H9 (cell line): ENCODE data around the gene TRIM59. TPM values are rescaled to one million over a fixed set of nuclear protein-coding genes. Genes with fewer than 3 reads are reported as not detected.

ENCODE experiments used
- DNase-seq: peaks from one replicate; pipeline ENCODE4 v3.0.0-alpha.2; 2017
- H2AFZ ChIP-seq: one replicate; pipeline ENCODE4 v1.6.1; 2013; ENCODE audit warnings: mild to moderate bottlenecking, low read length, control low read depth, moderate library complexity
- H2AK5ac ChIP-seq: 2 replicates; pipeline ENCODE4 v1.6.1; 2013; ENCODE audit warnings: low read length, control low read depth, mixed read lengths; ENCODE audit not compliant: insufficient read length
- H2BK120ac ChIP-seq: one replicate; pipeline ENCODE4 v1.6.1; 2013; ENCODE audit warnings: low read depth, mild to moderate bottlenecking, low read length, control low read depth, inconsistent platforms; ENCODE audit not compliant: poor library complexity, severe bottlenecking
- H2BK12ac ChIP-seq: 2 replicates; pipeline ENCODE4 v1.6.1; 2013; ENCODE audit warnings: low read length, control low read depth, mixed read lengths, low read depth; ENCODE audit not compliant: insufficient read length
- H2BK15ac ChIP-seq: 2 replicates; pipeline ENCODE4 v1.6.1; 2013; ENCODE audit warnings: low read depth, low read length, control low read depth
- H2BK20ac ChIP-seq: one replicate; pipeline ENCODE4 v1.6.1; 2013; ENCODE audit warnings: low read depth, mild to moderate bottlenecking, low read length, control low read depth, inconsistent platforms; ENCODE audit not compliant: poor library complexity, severe bottlenecking
- H2BK5ac ChIP-seq: 2 replicates; pipeline ENCODE4 v1.6.1; 2013; ENCODE audit warnings: low read length, control low read depth, mixed read lengths; ENCODE audit not compliant: insufficient read length
- H3K14ac ChIP-seq: 2 replicates; pipeline ENCODE4 v1.6.1; 2013; ENCODE audit warnings: low read length, control low read depth; ENCODE audit not compliant: insufficient read depth
- H3K18ac ChIP-seq: 2 replicates; pipeline ENCODE4 v1.6.1; 2013; ENCODE audit warnings: low read depth, mild to moderate bottlenecking, mixed read lengths, low read length, control low read depth; ENCODE audit not compliant: insufficient read length
- H3K23ac ChIP-seq: 2 replicates; pipeline ENCODE4 v1.6.1; 2013; ENCODE audit warnings: low read length, control low read depth, mixed read lengths, low read depth; ENCODE audit not compliant: insufficient read length
- H3K23me2 ChIP-seq: 2 replicates; pipeline ENCODE4 v1.6.1; 2013; ENCODE audit warnings: low read depth, mild to moderate bottlenecking, mixed read lengths, low read length, control low read depth; ENCODE audit not compliant: insufficient read length, poor library complexity, severe bottlenecking
- H3K27ac ChIP-seq: 2 replicates; pipeline ENCODE4 v1.5.1; 2013; ENCODE audit warnings: low read length, control low read depth, mixed read lengths, low read depth; ENCODE audit not compliant: insufficient read length
- H3K27me3 ChIP-seq: 2 replicates; pipeline ENCODE4 v1.6.1; 2013; ENCODE audit warnings: low read length, control low read depth, inconsistent platforms; ENCODE audit not compliant: insufficient read depth
- H3K4ac ChIP-seq: 2 replicates; pipeline ENCODE4 v1.6.1; 2013; ENCODE audit warnings: low read depth, mild to moderate bottlenecking, control low read depth, inconsistent platforms, low read length, moderate library complexity
- H3K4me1 ChIP-seq: 2 replicates; pipeline ENCODE4 v1.6.1; 2013; ENCODE audit warnings: low read length, control low read depth, inconsistent platforms; ENCODE audit not compliant: insufficient read depth
- H3K4me2 ChIP-seq: 2 replicates; pipeline ENCODE4 v1.6.1; 2013; ENCODE audit warnings: low read length, control low read depth, mixed read lengths; ENCODE audit not compliant: insufficient read length, insufficient read depth
- H3K56ac ChIP-seq: 2 replicates; pipeline ENCODE4 v1.6.1; 2013; ENCODE audit warnings: low read depth, mild to moderate bottlenecking, mixed read lengths, low read length, control low read depth; ENCODE audit not compliant: insufficient read length
- H3K79me1 ChIP-seq: 2 replicates; pipeline ENCODE4 v1.6.1; 2013; ENCODE audit warnings: low read depth, mild to moderate bottlenecking, moderate library complexity, low read length, control low read depth, inconsistent platforms; ENCODE audit not compliant: insufficient read depth, poor library complexity, severe bottlenecking
- H3K79me2 ChIP-seq: 2 replicates; pipeline ENCODE4 v1.6.1; 2013; ENCODE audit warnings: low read length, control low read depth, inconsistent platforms; ENCODE audit not compliant: insufficient read depth
- H3K9ac ChIP-seq: 2 replicates; pipeline ENCODE4 v1.6.1; 2013; ENCODE audit warnings: low read length, control low read depth, mixed read lengths; ENCODE audit not compliant: insufficient read length; ENCODE audit errors: extremely low read depth
- H3K9me3 ChIP-seq: one replicate; pipeline ENCODE4 v1.6.1; 2013; ENCODE audit warnings: low read depth, low read length, inconsistent platforms; ENCODE audit not compliant: control insufficient read depth
- H3T11ph ChIP-seq: one replicate; pipeline ENCODE4 v1.6.1; 2013; ENCODE audit warnings: mild to moderate bottlenecking, low read length, control low read depth, inconsistent platforms
- H4K20me1 ChIP-seq: one replicate; pipeline ENCODE4 v1.6.1; 2013; ENCODE audit not compliant: control insufficient read depth, insufficient read length, insufficient read depth
- H4K5ac ChIP-seq: 2 replicates; pipeline ENCODE4 v1.6.1; 2013; ENCODE audit warnings: low read depth, mild to moderate bottlenecking, mixed read lengths, low read length, control low read depth; ENCODE audit not compliant: insufficient read length
- H4K8ac ChIP-seq: replicated peaks from 2 replicates; pipeline ENCODE4 v1.6.1; 2013; ENCODE audit warnings: low read length, control low read depth, mixed read lengths, low read depth; ENCODE audit not compliant: insufficient read length
- H4K91ac ChIP-seq: 2 replicates; pipeline ENCODE4 v1.6.1; 2013; ENCODE audit warnings: low read depth, mild to moderate bottlenecking, moderate library complexity, mixed read lengths, low read length, control low read depth; ENCODE audit not compliant: insufficient read length
- H3K27ac Mint-ChIP-seq, 3 experiments: 2 replicates in 2 of 3; 3 replicates in 1 of 3; pipeline ENCODE4 v1.8.0; 2020 to 2021; ENCODE audit warnings: mixed read lengths in 3 of 3, mild to moderate bottlenecking in 1 of 3, moderate library complexity in 1 of 3
- H3K27me3 Mint-ChIP-seq: 2 replicates; pipeline ENCODE4 v1.8.0; 2021; ENCODE audit warnings: low read depth, mild to moderate bottlenecking, moderate library complexity, mixed read lengths
- H3K36me3 Mint-ChIP-seq, 3 experiments: 2 replicates in 2 of 3; 3 replicates in 1 of 3; pipeline ENCODE4 v1.8.0; 2020 to 2021; ENCODE audit warnings: low read depth in 3 of 3, mixed read lengths in 3 of 3; ENCODE audit not compliant: insufficient read depth in 1 of 3
- H3K4me1 Mint-ChIP-seq, 2 experiments: 2 replicates each; pipeline ENCODE4 v1.8.0; 2020; ENCODE audit warnings: mixed read lengths in 2 of 2
- H3K4me3 Mint-ChIP-seq, 2 experiments: 2 replicates in 1 of 2; 3 replicates in 1 of 2; pipeline ENCODE4 v1.8.0; 2020 to 2021; ENCODE audit warnings: mild to moderate bottlenecking in 2 of 2, mixed read lengths in 2 of 2, moderate library complexity in 1 of 2
- H3K9me3 Mint-ChIP-seq, 2 experiments: 2 replicates in 1 of 2; 3 replicates in 1 of 2; pipeline ENCODE4 v1.8.0; 2020; ENCODE audit warnings: mild to moderate bottlenecking in 2 of 2, mixed read lengths in 2 of 2, moderate library complexity in 1 of 2
- WGBS: extraction: QIAGEN DNeasy Blood & Tissue Kit; methylation state at CpG from one replicate; pipeline ENCODE4 v1.1.7; 2013; ENCODE audit warnings: missing lambda C conversion rate, low lambda C conversion rate, mixed read lengths; ENCODE audit not compliant: insufficient read length; ENCODE audit errors: extremely low coverage; 5-methylcytosine and 5-hydroxymethylcytosine counted together
- total RNA-seq: library from RNA; stranded (reverse); gene quantifications from 2 replicates; pipeline ENCODE4 v1.2.1, GENCODE V29; 2021
- TF ChIP-seq, protein P1 (sequence below): fragments of 200-600 bp; sonication (generic); conservative IDR thresholded peaks from 3 replicates; pipeline ENCODE4 v1.8.0; 2021; ENCODE audit warnings: antibody characterized with exemption, mild to moderate bottlenecking

The TRIM59 gene
- total RNA-seq, 1 experiment from 2014 or later: 47.6 TPM

DNA sequence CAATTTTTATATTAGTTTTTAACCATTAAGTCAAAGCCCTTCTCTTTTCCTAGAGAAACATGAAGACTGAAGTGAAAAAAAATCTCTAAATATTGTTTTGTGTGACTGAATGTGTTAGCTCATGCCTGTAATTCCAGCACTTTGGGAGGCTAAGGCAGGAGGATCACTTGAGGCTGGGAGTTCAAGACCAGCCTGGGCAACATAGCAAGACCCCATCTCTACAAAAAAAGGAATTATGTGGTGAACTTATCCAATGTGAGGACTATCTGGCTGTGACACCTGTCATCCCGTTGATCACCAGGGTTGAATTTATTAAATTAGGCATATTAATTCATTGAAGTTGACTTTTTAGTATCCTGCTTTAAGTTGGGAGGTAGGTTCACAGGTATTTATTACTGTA is 37.1 kb downstream of the TRIM59 start:
- H2BK12ac ChIP-seq: no peak overlapping the region
- H3K27me3 ChIP-seq: no peaks in the 10 kb centered on the region
- no peaks in the 10 kb centered on the region for H3K4me1 ChIP-seq
- H3K18ac ChIP-seq: no peak overlapping the region
- no peak overlapping the region for H2BK15ac ChIP-seq
- H3K79me1 ChIP-seq: no peaks in the 10 kb centered on the region
- H3K9me3 ChIP-seq: no peaks in the 10 kb centered on the region
- no peaks in the 10 kb centered on the region for H3K23me2 ChIP-seq
- H3T11ph ChIP-seq: no peak overlapping the region
- no peak for DNase-seq
- no peak overlapping the region for H2BK120ac ChIP-seq
- H2BK5ac ChIP-seq: no peak overlapping the region
- no peak overlapping the region for H2AK5ac ChIP-seq
- Mint-ChIP-seq H3K4me3 (no peak overlapping the region), H3K9me3 (no peaks in the 10 kb centered on the region), H3K36me3 (peaks cover 32 to 78% (median 69%) of the 10 kb centered on the region in 3 experiments; a peak in 6 of 7 replicates), H3K27ac (no peak overlapping the region), H3K4me1 (no peaks in the 10 kb centered on the region; a peak in 1 of 4 replicates), H3K27me3 (no peaks in the 10 kb centered on the region)
- H2AFZ ChIP-seq: no peak overlapping the region
- no peak overlapping the region for H3K9ac ChIP-seq
- H4K5ac ChIP-seq: no peak overlapping the region
- H3K56ac ChIP-seq: no peak overlapping the region
- TF ChIP-seq, protein P1, sequence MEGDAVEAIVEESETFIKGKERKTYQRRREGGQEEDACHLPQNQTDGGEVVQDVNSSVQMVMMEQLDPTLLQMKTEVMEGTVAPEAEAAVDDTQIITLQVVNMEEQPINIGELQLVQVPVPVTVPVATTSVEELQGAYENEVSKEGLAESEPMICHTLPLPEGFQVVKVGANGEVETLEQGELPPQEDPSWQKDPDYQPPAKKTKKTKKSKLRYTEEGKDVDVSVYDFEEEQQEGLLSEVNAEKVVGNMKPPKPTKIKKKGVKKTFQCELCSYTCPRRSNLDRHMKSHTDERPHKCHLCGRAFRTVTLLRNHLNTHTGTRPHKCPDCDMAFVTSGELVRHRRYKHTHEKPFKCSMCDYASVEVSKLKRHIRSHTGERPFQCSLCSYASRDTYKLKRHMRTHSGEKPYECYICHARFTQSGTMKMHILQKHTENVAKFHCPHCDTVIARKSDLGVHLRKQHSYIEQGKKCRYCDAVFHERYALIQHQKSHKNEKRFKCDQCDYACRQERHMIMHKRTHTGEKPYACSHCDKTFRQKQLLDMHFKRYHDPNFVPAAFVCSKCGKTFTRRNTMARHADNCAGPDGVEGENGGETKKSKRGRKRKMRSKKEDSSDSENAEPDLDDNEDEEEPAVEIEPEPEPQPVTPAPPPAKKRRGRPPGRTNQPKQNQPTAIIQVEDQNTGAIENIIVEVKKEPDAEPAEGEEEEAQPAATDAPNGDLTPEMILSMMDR: no peak
- no peaks in the 10 kb centered on the region; the same call in 1 of the 2 replicates for H3K79me2 ChIP-seq
- H2BK20ac ChIP-seq: no peak overlapping the region
- H3K4ac ChIP-seq: no peak overlapping the region
- WGBS: no CpG with 5 or more reads among the region's 1 CpG
- no peaks in the 10 kb centered on the region for H4K20me1 ChIP-seq
- no peak overlapping the region for H3K4me2 ChIP-seq
- H3K27ac ChIP-seq: no peak overlapping the region
- no peak overlapping the region for H3K23ac ChIP-seq
- no peak overlapping the region for H4K8ac ChIP-seq
- no peak overlapping the region for H4K91ac ChIP-seq
- no peak overlapping the region for H3K14ac ChIP-seq
